ENCODE measurements around the gene NAA38.

NAA38 gene

GRCh38 chr17:7852262-7852670, 5.1 kb downstream of the NAA38 start:
- DNase-seq (ENCODE audit: low spot score), result no peak

GRCh38 chr17:7851438-7852261, 5.7 kb downstream of the NAA38 start:
- peak; percentile 96 for DNase-seq (ENCODE audit: low spot score)

- DNase-seq (ENCODE audit: low spot score), result no peak
Measured at GRCh38 chr17:7850701-7851437, 6.5 kb downstream of the NAA38 start.

- DNase-seq (ENCODE audit: low spot score), result no peak
Measured at GRCh38 chr17:7849751-7850504, 7.4 kb downstream of the NAA38 start.

- no peak for DNase-seq (ENCODE audit: low spot score)
Measured at GRCh38 chr17:7849130-7849750, 8.1 kb downstream of the NAA38 start.

- no peak for DNase-seq (ENCODE audit: low spot score)
Measured at GRCh38 chr17:7848739-7849129, 8.6 kb downstream of the NAA38 start.

GRCh38 chr17:7848131-7848579, 9.2 kb downstream of the NAA38 start:
- DNase-seq (ENCODE audit: low spot score), result no peak

GRCh38 chr17:7846765-7847661, 10.3 kb downstream of the NAA38 start:
- DNase-seq (ENCODE audit: low spot score), result no peak

- no peak for DNase-seq (ENCODE audit: low spot score)
Measured at GRCh38 chr17:7846063-7846735, 11.2 kb downstream of the NAA38 start.

GRCh38 chr17:7845359-7846062, 11.8 kb downstream of the NAA38 start:
- no peak for DNase-seq (ENCODE audit: low spot score)

GRCh38 chr17:7844292-7845154, 12.8 kb downstream of the NAA38 start:
- DNase-seq (ENCODE audit: low spot score), result peak; percentile 98

GRCh38 chr17:7843536-7844291, 13.6 kb downstream of the NAA38 start:
- peak; percentile 83 for DNase-seq (ENCODE audit: low spot score)

GRCh38 chr17:7843257-7843535, 14.2 kb downstream of the NAA38 start:
- no peak for DNase-seq (ENCODE audit: low spot score)

- peak; percentile 81 for DNase-seq (ENCODE audit: low spot score)
Measured at GRCh38 chr17:7842380-7843256, 14.7 kb downstream of the NAA38 start.

- DNase-seq (ENCODE audit: low spot score), result peak; percentile 81
Measured at GRCh38 chr17:7841915-7842379, 15.4 kb downstream of the NAA38 start.

GRCh38 chr17:7841396-7841914, 15.9 kb downstream of the NAA38 start:
- DNase-seq (ENCODE audit: low spot score), result peak; percentile 88

- no peak for DNase-seq (ENCODE audit: low spot score)
Measured at GRCh38 chr17:7840875-7841274, 16.5 kb downstream of the NAA38 start.

All from Ammon's horn (tissue), 1 donor.